ENCODE data around the gene LRRFIP2. TPM values are rescaled to one million over a fixed set of nuclear protein-coding genes. Genes with fewer than 3 reads are reported as not detected.
A peak's percentile ranks its signal among the peaks of the same experiment; 100 is the strongest.

Gene LRRFIP2
- total RNA-seq, 1 donor from 2014 or later: 36.7 TPM

DNA sequence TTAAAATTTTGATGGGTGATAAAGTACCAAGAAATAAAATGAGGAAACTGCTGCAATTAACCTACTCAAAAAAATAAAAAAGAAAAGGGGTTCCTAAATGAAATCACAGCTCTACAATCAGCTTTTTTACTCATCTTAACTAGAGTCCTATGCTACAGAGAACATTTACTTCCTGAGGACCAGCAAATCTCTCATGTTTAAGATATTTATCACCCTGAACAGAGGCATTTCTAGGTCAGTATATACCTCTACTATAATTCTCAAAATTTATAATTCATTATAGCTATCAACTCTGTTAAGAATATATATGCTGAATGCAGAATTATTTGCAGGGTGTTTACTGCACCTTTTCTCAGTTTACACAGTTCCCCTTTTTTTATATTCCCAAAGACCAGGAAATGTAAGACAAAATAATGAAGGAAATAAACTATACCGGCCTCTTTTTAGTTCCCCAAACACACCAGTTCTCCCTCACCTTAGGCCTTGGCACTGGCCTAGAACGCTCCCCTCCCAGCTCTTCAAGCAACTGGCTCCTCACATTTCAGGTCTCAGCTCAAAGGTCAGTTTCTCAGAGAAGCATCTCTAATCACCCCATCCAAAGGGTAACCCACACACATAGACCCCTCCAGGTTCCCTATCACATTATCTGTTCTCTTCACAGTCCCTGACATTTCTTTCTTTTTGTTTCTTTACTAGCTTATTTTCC, 71.1 kb downstream of the LRRFIP2 start:
- no peaks in the 10 kb centered on the region for H3K4me1 Mint-ChIP-seq
- H3K4me3 ChIP-seq: no peak overlapping the region
- no peak overlapping the region for H3K27ac ChIP-seq
- H3K4me2 ChIP-seq: no peak overlapping the region
- H3K36me3 ChIP-seq: no peaks in the 10 kb centered on the region
- no peaks in the 10 kb centered on the region for H3K9me3 ChIP-seq (ENCODE audit: low read depth)
- no peaks in the 10 kb centered on the region for H4K20me1 ChIP-seq (ENCODE audit: low read depth)
- H3K36me3 Mint-ChIP-seq: peaks cover 4% of the 10 kb centered on the region
- no peaks in the 10 kb centered on the region for H3K4me1 ChIP-seq
- H3F3A ChIP-seq (ENCODE audit: low read depth): no peaks in the 10 kb centered on the region
- no peaks in the 10 kb centered on the region for H3K27me3 Mint-ChIP-seq (ENCODE audit: insufficient read depth, low read depth)
- no peak overlapping the region for H2AFZ ChIP-seq (replicated peaks)
- H3K9ac ChIP-seq: no peak overlapping the region
- H3K79me2 ChIP-seq (ENCODE audit: low read depth): no peaks in the 10 kb centered on the region
- H3K27me3 ChIP-seq: no peaks in the 10 kb centered on the region
- DNase-seq (ENCODE audit: low spot score): no peak
- H3K9me3 Mint-ChIP-seq: no peaks in the 10 kb centered on the region
- peak overlapping the region; percentile 8 for H3K27ac Mint-ChIP-seq
- TF ChIP-seq EZH2phosphoT487 (IDR thresholded peaks at IDR 0.05) (no peak), EZH2 (IDR thresholded peaks at IDR 0.05) (no peak), CTCF (IDR thresholded peaks at IDR 0.05) (no peak)
- no peak overlapping the region for H3K4me3 Mint-ChIP-seq

GRCh38 chr3:37100411-37100810, 74.0 kb downstream of the LRRFIP2 start:
- H3F3A ChIP-seq (ENCODE audit: low read depth): no peaks in the 10 kb centered on the region
- H3K9me3 ChIP-seq (ENCODE audit: low read depth): no peaks in the 10 kb centered on the region
- TF ChIP-seq EZH2phosphoT487 (IDR thresholded peaks at IDR 0.05) (no peak), CTCF (IDR thresholded peaks at IDR 0.05) (no peak), EZH2 (IDR thresholded peaks at IDR 0.05) (no peak)
- H3K4me1 ChIP-seq: no peaks in the 10 kb centered on the region
- Mint-ChIP-seq H3K36me3 (peaks cover 4% of the 10 kb centered on the region), H3K27me3 (ENCODE audit: insufficient read depth, low read depth) (no peaks in the 10 kb centered on the region), H3K4me1 (peaks cover 12% of the 10 kb centered on the region), H3K27ac (no peak overlapping the region), H3K9me3 (no peaks in the 10 kb centered on the region), H3K4me3 (no peak overlapping the region)
- no peak overlapping the region for H3K27ac ChIP-seq
- H3K79me2 ChIP-seq (ENCODE audit: low read depth): no peaks in the 10 kb centered on the region
- H3K36me3 ChIP-seq: no peaks in the 10 kb centered on the region
- H3K9ac ChIP-seq: no peak overlapping the region
- no peak overlapping the region for H3K4me2 ChIP-seq
- no peak overlapping the region for H3K4me3 ChIP-seq
- DNase-seq (ENCODE audit: low spot score): no peak
- no peaks in the 10 kb centered on the region for H4K20me1 ChIP-seq (ENCODE audit: low read depth)
- no peaks in the 10 kb centered on the region for H3K27me3 ChIP-seq
- no peak overlapping the region for H2AFZ ChIP-seq (replicated peaks)

- H3K27ac Mint-ChIP-seq: no peak overlapping the region
- no peaks in the 10 kb centered on the region for H3K79me2 ChIP-seq (ENCODE audit: low read depth)
- H3K9me3 ChIP-seq (ENCODE audit: low read depth): no peaks in the 10 kb centered on the region
These were observed 74.9 kb downstream of the LRRFIP2 start for GRCh38 chr3:37099469-37099868.

More at GRCh38 chr3:37099469-37099868, 74.9 kb downstream of the LRRFIP2 start:
- Histone ChIP-seq H3K9ac (no peak overlapping the region), H3K36me3 (no peaks in the 10 kb centered on the region), H4K20me1 (ENCODE audit: low read depth) (no peaks in the 10 kb centered on the region), H2AFZ (replicated peaks) (no peak overlapping the region), H3K27ac (no peak overlapping the region), H3K27me3 (no peaks in the 10 kb centered on the region), H3K4me3 (no peak overlapping the region), H3F3A (ENCODE audit: low read depth) (no peaks in the 10 kb centered on the region), H3K4me1 (no peaks in the 10 kb centered on the region), H3K4me2 (no peak overlapping the region)
- Mint-ChIP-seq H3K4me1 (peaks cover 12% of the 10 kb centered on the region), H3K9me3 (no peaks in the 10 kb centered on the region), H3K4me3 (no peak overlapping the region), H3K36me3 (peaks cover 4% of the 10 kb centered on the region), H3K27me3 (ENCODE audit: insufficient read depth, low read depth) (no peaks in the 10 kb centered on the region)
- DNase-seq (ENCODE audit: low spot score): no peak
- TF ChIP-seq EZH2 (IDR thresholded peaks at IDR 0.05) (no peak), EZH2phosphoT487 (IDR thresholded peaks at IDR 0.05) (no peak), CTCF (IDR thresholded peaks at IDR 0.05) (no peak)
